Skeletal muscle satellite cell (primary cell): ENCODE results near the gene RRAS2.
"Not testable (repeated sequence)": the region's sequence is repeated elsewhere in the genome, so short reads cannot be mapped to it uniquely, and the experiment has no call there.

ENCODE experiments used
- H3K27me3 ChIP-seq: 2 replicates; pipeline ENCODE4 v1.7.0; 2013; ENCODE audit warnings: low read length; ENCODE audit not compliant: control insufficient read depth, insufficient read depth
- H3K36me3 ChIP-seq: 2 replicates; pipeline ENCODE4 v1.7.0; 2013; ENCODE audit warnings: mild to moderate bottlenecking, control low read depth, low read length; ENCODE audit not compliant: insufficient read depth
- H3K4me1 ChIP-seq: 2 replicates; pipeline ENCODE4 v1.7.0; 2013; ENCODE audit warnings: low read length; ENCODE audit not compliant: control insufficient read depth, insufficient read depth
- H3K4me2 ChIP-seq: 2 replicates; pipeline ENCODE4 v1.7.0; 2013; ENCODE audit warnings: mild to moderate bottlenecking, low read length
- H3K4me3 ChIP-seq: 2 replicates; pipeline ENCODE4 v1.7.0; 2013; ENCODE audit warnings: low read length
- H3K9ac ChIP-seq: 2 replicates; pipeline ENCODE4 v1.7.0; 2013; ENCODE audit warnings: mild to moderate bottlenecking, low read depth, low read length, moderate library complexity
- H3K9me3 ChIP-seq: replicated peaks from 2 replicates; pipeline ENCODE4 v1.7.0; 2013; ENCODE audit warnings: mild to moderate bottlenecking, control low read depth, low read length

RRAS2 gene

GRCh38 chr11:14347991-14348390 is 11.0 kb downstream of the RRAS2 start:
- Histone ChIP-seq H3K4me1 (peaks cover 13% of the 10 kb centered on the region), H3K36me3 (no peaks in the 10 kb centered on the region), H3K4me2 (no peak overlapping the region), H3K27me3 (no peaks in the 10 kb centered on the region), H3K9ac (no peak overlapping the region), H3K4me3 (no peak overlapping the region), H3K9me3 (no peaks in the 10 kb centered on the region)

GRCh38 chr11:14347494-14347893 is 11.5 kb downstream of the RRAS2 start:
- Histone ChIP-seq H3K4me3 (no peak overlapping the region), H3K4me1 (peaks cover 18% of the 10 kb centered on the region), H3K9me3 (no peaks in the 10 kb centered on the region), H3K4me2 (no peak overlapping the region), H3K36me3 (no peaks in the 10 kb centered on the region), H3K27me3 (no peaks in the 10 kb centered on the region), H3K9ac (no peak overlapping the region)

- Histone ChIP-seq H3K9me3 (no peaks in the 10 kb centered on the region), H3K4me2 (no peak overlapping the region), H3K9ac (no peak overlapping the region)
These were observed 12.6 kb downstream of the RRAS2 start for GRCh38 chr11:14346303-14346955.

GRCh38 chr11:14345668-14346067 is 13.3 kb downstream of the RRAS2 start:
- Histone ChIP-seq H3K4me1 (peaks cover 35% of the 10 kb centered on the region), H3K4me3 (no peak overlapping the region), H3K27me3 (no peaks in the 10 kb centered on the region), H3K4me2 (no peak overlapping the region), H3K9ac (no peak overlapping the region), H3K36me3 (no peaks in the 10 kb centered on the region), H3K9me3 (no peaks in the 10 kb centered on the region)

More at GRCh38 chr11:14346303-14346955, 12.6 kb downstream of the RRAS2 start:
- H3K27me3 ChIP-seq, result no peaks in the 10 kb centered on the region
- no peaks in the 10 kb centered on the region for H3K36me3 ChIP-seq
- peaks cover 28% of the 10 kb centered on the region for H3K4me1 ChIP-seq
- H3K4me3 ChIP-seq, result no peak overlapping the region

GRCh38 chr11:14345016-14345415 is 14.0 kb downstream of the RRAS2 start:
- not testable (repeated sequence) for H3K4me3 ChIP-seq, H3K36me3 ChIP-seq, H3K27me3 ChIP-seq, H3K9me3 ChIP-seq, H3K9ac ChIP-seq, H3K4me2 ChIP-seq
- peaks cover 36% of the 10 kb centered on the region for H3K4me1 ChIP-seq

GRCh38 chr11:14342906-14343305 is 16.1 kb downstream of the RRAS2 start:
- peak overlapping the region; percentile 56 for H3K4me2 ChIP-seq
- H3K36me3 ChIP-seq, result no peaks in the 10 kb centered on the region
- H3K4me1 ChIP-seq, result peaks cover 50% of the 10 kb centered on the region
- peak overlapping the region; percentile 42 for H3K9ac ChIP-seq
- peak overlapping the region; percentile 22 for H3K4me3 ChIP-seq
- no peaks in the 10 kb centered on the region for H3K9me3 ChIP-seq
- H3K27me3 ChIP-seq, result no peaks in the 10 kb centered on the region

- H3K36me3 ChIP-seq, result no peaks in the 10 kb centered on the region
- peaks cover 57% of the 10 kb centered on the region for H3K4me1 ChIP-seq
- H3K4me3 ChIP-seq, result no peak overlapping the region
- H3K9me3 ChIP-seq, result no peaks in the 10 kb centered on the region
- H3K4me2 ChIP-seq, result peak overlapping the region; percentile 56
- no peaks in the 10 kb centered on the region for H3K27me3 ChIP-seq
- no peak overlapping the region for H3K9ac ChIP-seq
These were observed 17.0 kb downstream of the RRAS2 start for GRCh38 chr11:14341968-14342367.

- peaks cover 66% of the 10 kb centered on the region for H3K4me1 ChIP-seq
- no peak overlapping the region for H3K9ac ChIP-seq
- H3K27me3 ChIP-seq, result no peaks in the 10 kb centered on the region
- no peaks in the 10 kb centered on the region for H3K36me3 ChIP-seq
- no peak overlapping the region for H3K4me2 ChIP-seq
- H3K9me3 ChIP-seq, result no peaks in the 10 kb centered on the region
- no peak overlapping the region for H3K4me3 ChIP-seq
These were observed 18.3 kb downstream of the RRAS2 start for GRCh38 chr11:14340721-14341120.

- Histone ChIP-seq H3K27me3 (no peaks in the 10 kb centered on the region), H3K9ac (no peak overlapping the region), H3K36me3 (no peaks in the 10 kb centered on the region), H3K4me1 (peaks cover 75% of the 10 kb centered on the region), H3K4me2 (no peak overlapping the region), H3K9me3 (no peaks in the 10 kb centered on the region), H3K4me3 (no peak overlapping the region)
These were observed 19.6 kb downstream of the RRAS2 start for GRCh38 chr11:14339356-14339755.

GRCh38 chr11:14336507-14337503 is 22.2 kb downstream of the RRAS2 start:
- Histone ChIP-seq H3K9ac (peak overlapping the region; percentile 60), H3K9me3 (no peaks in the 10 kb centered on the region), H3K4me1 (peaks cover 59% of the 10 kb centered on the region), H3K4me3 (peak overlapping the region; percentile 60), H3K27me3 (no peaks in the 10 kb centered on the region), H3K36me3 (no peaks in the 10 kb centered on the region), H3K4me2 (peak overlapping the region; percentile 64)

- peak overlapping the region; percentile 64 for H3K4me2 ChIP-seq
- peak overlapping the region; percentile 60 for H3K9ac ChIP-seq
- H3K36me3 ChIP-seq, result no peaks in the 10 kb centered on the region
- H3K4me3 ChIP-seq, result peak overlapping the region; percentile 60
- peaks cover 50% of the 10 kb centered on the region for H3K4me1 ChIP-seq
- H3K27me3 ChIP-seq, result no peaks in the 10 kb centered on the region
- no peaks in the 10 kb centered on the region for H3K9me3 ChIP-seq
These were observed 23.3 kb downstream of the RRAS2 start for GRCh38 chr11:14335712-14336111.
